WTC11 (cell line): ENCODE measurements around the gene SELENOW. TPM values are rescaled to one million over a fixed set of nuclear protein-coding genes. Genes with fewer than 3 reads are reported as not detected.
"Not testable (repeated sequence)": the region's sequence is repeated elsewhere in the genome, so short reads cannot be mapped to it uniquely, and the experiment has no call there.

Experiments
- ATAC-seq: fragments of 200-7000 bp; cut with Tn5 transposase; 2 replicates; pipeline ENCODE4 v1.10.0; 2021; ENCODE audit warnings: mild to moderate bottlenecking, moderate library complexity
- CTCF ChIA-PET: fragments of 300-600 bp; sonication (Branson Sonifier 250); formaldehyde crosslinking; loops from one replicate; lab custom pipeline; 2021; ENCODE audit warnings: antibody characterized with exemption; lab: Charles Lee
- POLR2A ChIA-PET: fragments of 350-600 bp; sonication (Branson Sonifier 250); formaldehyde crosslinking; loops from one replicate; lab custom pipeline; 2021; ENCODE audit warnings: antibody characterized with exemption; lab: Charles Lee
- DNase-seq: peaks from one replicate; pipeline ENCODE4 v3.0.0; 2021; ENCODE audit warnings: low spot score
- H3K27ac Mint-ChIP-seq: 2 replicates; pipeline ENCODE4 v1.8.0; 2021; ENCODE audit warnings: mixed read lengths
- H3K27me3 Mint-ChIP-seq: 2 replicates; pipeline ENCODE4 v1.8.0; 2021; ENCODE audit warnings: low read depth, mild to moderate bottlenecking, moderate library complexity, mixed read lengths
- H3K36me3 Mint-ChIP-seq: 2 replicates; pipeline ENCODE4 v1.8.0; 2021; ENCODE audit warnings: mixed read lengths
- H3K4me1 Mint-ChIP-seq: 2 replicates; pipeline ENCODE4 v1.8.0; 2022; ENCODE audit warnings: mixed read lengths
- H3K4me3 Mint-ChIP-seq: 2 replicates; pipeline ENCODE4 v1.8.0; 2021; ENCODE audit warnings: mild to moderate bottlenecking, moderate library complexity, mixed read lengths
- H3K9me3 Mint-ChIP-seq: 2 replicates; pipeline ENCODE4 v1.8.0; 2021; ENCODE audit warnings: mixed read lengths
- ELF4 ChIP-seq: sonication (generic); formaldehyde crosslinking; IDR thresholded peaks from 2 replicates; pipeline ENCODE4 v1.8.1; 2022; ENCODE audit warnings: low read depth, mild to moderate bottlenecking, moderate library complexity, missing genetic modification reagents
- FOXK1 ChIP-seq: sonication (generic); formaldehyde crosslinking; IDR thresholded peaks from 2 replicates; pipeline ENCODE4 v1.8.0; 2022; ENCODE audit warnings: mild to moderate bottlenecking, moderate library complexity, missing genetic modification reagents
- IRF2 ChIP-seq: sonication (generic); formaldehyde crosslinking; IDR thresholded peaks from 2 replicates; pipeline ENCODE4 v1.8.0; 2022; ENCODE audit warnings: low read depth, missing genetic modification reagents, borderline replicate concordance
- JAZF1 ChIP-seq: fragments of 250-450 bp; sonication (Bioruptor Pico); IDR thresholded peaks from 2 replicates; pipeline ENCODE4 v1.9.0; 2021; ENCODE audit warnings: moderate library complexity, mild to moderate bottlenecking, inconsistent platforms
- NR2C2 ChIP-seq: sonication (generic); formaldehyde crosslinking; IDR thresholded peaks from 2 replicates; pipeline ENCODE4 v1.8.0; 2022; ENCODE audit warnings: mild to moderate bottlenecking, missing genetic modification reagents
- SMAD4 ChIP-seq: sonication (generic); formaldehyde crosslinking; IDR thresholded peaks from 2 replicates; pipeline ENCODE4 v1.8.0; 2022; ENCODE audit warnings: mild to moderate bottlenecking, missing genetic modification reagents
- SP1 ChIP-seq: sonication (generic); formaldehyde crosslinking; conservative IDR thresholded peaks from 2 replicates; pipeline ENCODE4 v1.8.1; 2022; ENCODE audit warnings: missing genetic modification reagents
- TCF7 ChIP-seq: sonication (generic); formaldehyde crosslinking; IDR thresholded peaks from 2 replicates; pipeline ENCODE4 v1.8.0; 2022; ENCODE audit warnings: mild to moderate bottlenecking, low read depth, missing genetic modification reagents, moderate library complexity
- ZNF121 ChIP-seq: sonication (generic); formaldehyde crosslinking; IDR thresholded peaks from 2 replicates; pipeline ENCODE4 v1.8.0; 2023; ENCODE audit warnings: missing genetic modification reagents
- ZNF671 ChIP-seq: fragments of 250-450 bp; sonication (Bioruptor Pico); IDR thresholded peaks from 2 replicates; pipeline ENCODE4 v1.8.0; 2021; ENCODE audit warnings: mild to moderate bottlenecking
- total RNA-seq: library from RNA; stranded (reverse); gene quantifications from 3 replicates; pipeline ENCODE4 v1.2.3, GENCODE V29; 2021
- TF ChIP-seq, protein P1 (sequence below): sonication (generic); formaldehyde crosslinking; IDR thresholded peaks from 2 replicates; pipeline ENCODE4 v1.8.1; 2023; ENCODE audit warnings: mild to moderate bottlenecking, missing genetic modification reagents

SELENOW gene
- total RNA-seq, 1 experiment from 2014 or later: 391 TPM

DNA sequence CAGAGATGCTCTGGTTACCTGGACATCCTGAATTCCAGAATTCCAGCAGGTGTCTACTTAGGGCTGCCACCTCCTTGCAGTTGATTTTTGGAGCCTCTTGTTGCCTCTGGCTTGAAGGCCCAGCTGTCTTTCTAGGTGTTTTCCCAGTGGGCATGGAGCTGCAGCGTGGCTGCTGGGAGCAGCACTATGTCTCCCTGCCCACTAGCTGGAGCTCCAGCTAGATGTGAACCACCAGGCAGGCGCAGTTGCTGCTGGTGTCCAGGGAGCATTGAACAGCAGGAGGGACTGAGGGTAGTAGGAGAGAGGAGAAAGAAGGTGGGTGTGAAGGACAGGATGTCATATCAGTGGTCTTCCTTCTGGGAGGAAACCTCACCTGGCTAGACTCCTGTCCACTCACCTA, 9.9 kb upstream of the SELENOW start (continued):
- TF ChIP-seq, protein P1, sequence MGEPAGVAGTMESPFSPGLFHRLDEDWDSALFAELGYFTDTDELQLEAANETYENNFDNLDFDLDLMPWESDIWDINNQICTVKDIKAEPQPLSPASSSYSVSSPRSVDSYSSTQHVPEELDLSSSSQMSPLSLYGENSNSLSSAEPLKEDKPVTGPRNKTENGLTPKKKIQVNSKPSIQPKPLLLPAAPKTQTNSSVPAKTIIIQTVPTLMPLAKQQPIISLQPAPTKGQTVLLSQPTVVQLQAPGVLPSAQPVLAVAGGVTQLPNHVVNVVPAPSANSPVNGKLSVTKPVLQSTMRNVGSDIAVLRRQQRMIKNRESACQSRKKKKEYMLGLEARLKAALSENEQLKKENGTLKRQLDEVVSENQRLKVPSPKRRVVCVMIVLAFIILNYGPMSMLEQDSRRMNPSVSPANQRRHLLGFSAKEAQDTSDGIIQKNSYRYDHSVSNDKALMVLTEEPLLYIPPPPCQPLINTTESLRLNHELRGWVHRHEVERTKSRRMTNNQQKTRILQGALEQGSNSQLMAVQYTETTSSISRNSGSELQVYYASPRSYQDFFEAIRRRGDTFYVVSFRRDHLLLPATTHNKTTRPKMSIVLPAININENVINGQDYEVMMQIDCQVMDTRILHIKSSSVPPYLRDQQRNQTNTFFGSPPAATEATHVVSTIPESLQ (CRISPR knock-in tag): no peak

DNA sequence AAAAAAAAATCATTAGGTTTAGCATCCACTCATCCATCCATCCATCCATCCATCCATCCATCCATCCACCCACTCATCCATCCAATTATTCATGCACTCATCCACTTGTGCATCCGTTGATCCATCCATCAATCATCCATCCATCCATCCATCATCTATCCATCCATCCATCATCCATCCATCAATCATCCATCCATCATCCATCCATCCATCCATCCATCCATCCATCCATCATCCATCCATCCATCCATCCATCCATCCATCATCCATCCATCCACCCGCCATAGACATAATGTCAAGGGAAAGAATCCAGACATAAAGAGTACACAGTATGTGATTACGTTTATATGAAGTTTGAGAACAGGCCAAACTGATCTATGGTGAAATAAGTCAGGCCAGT, 9.0 kb upstream of the SELENOW start:
- H3K4me3 Mint-ChIP-seq: peak overlapping the region; percentile 2
- H3K27me3 Mint-ChIP-seq: no peaks in the 10 kb centered on the region
- no peak for ATAC-seq

DNA sequence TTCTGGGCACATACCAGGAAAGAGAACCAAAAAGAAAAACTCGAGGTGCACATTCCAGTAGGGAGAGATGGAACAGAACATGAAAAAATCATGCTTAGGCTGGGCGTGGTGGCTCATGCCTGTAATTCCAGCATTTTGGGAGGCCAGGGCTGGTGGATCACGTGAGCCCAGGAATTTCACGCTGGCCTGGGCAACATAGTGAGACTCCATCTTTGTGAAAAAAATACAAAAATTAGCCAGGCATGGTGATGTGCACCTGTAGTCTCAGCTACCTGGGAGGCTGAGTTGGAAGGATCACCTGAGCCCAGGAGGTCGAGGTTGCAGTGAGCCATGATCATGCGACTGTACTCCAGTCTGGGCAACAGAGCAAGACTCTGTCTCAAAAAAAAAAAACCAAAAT, 7.2 kb upstream of the SELENOW start:
- TF ChIP-seq ZNF121 (CRISPR knock-in tag): peak; percentile 98
- H3K4me3 Mint-ChIP-seq, H3K27me3 Mint-ChIP-seq, H3K9me3 Mint-ChIP-seq, CTCF ChIA-PET, ATAC-seq, DNase-seq, H3K36me3 Mint-ChIP-seq: not testable (repeated sequence)
- H3K27ac Mint-ChIP-seq: peak overlapping the region; percentile 15; the same call in 1 of the 2 replicates
- POLR2A ChIA-PET: interaction anchor here (0.7 kb wide), 1 partner anchor 163 kb away, joined by 8 read pairs; no protein-coding TSS in a partner anchor
- H3K4me1 Mint-ChIP-seq: peaks cover 22% of the 10 kb centered on the region

More for the DNA sequence above, 9.0 kb upstream of the SELENOW start:
- CTCF ChIA-PET: interaction anchor here (8.5 kb wide), 1 partner anchor 19 kb away, joined by 368 read pairs; no protein-coding TSS in a partner anchor
- Mint-ChIP-seq H3K4me1 (peaks cover 29% of the 10 kb centered on the region), H3K36me3 (no peaks in the 10 kb centered on the region), H3K9me3 (peaks cover 3% of the 10 kb centered on the region; the same call in 1 of the 2 replicates), H3K27ac (no peak overlapping the region)
- POLR2A ChIA-PET: no interaction called here
- no peak for DNase-seq
- no peak for TF ChIP-seq IRF2 (CRISPR knock-in tag)
- TF ChIP-seq ELF4: no peak
- no peak for TF ChIP-seq NR2C2 (CRISPR knock-in tag)
- TF ChIP-seq SP1 (CRISPR knock-in tag): no peak

DNA sequence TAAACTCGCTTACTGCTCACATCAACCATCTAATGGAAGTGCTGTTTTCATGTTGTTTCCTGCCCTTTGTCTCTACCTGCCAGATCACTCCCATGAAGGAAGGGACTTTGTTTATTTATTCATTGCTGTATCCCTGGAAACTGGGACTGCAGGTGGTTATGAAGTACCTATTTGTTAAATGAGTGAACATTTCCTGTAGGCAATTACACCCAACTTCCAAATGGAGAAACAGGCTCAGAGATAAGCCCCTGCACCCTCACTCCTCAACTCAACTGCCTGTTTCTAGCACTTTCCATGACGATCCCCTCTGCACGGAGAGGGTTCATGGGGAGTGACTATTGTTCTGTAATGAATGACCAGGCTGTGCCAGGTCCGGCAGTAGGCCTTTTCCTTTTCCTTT, 1.9 kb upstream of the SELENOW start:
- ChIA-PET CTCF (interaction anchor here (0.9 to 2.0 kb wide), 4 partner anchors 11 to 73 kb away, joined by 3 to 18 read pairs (median 8); partner anchors contain the start of gene EHD2), POLR2A (no interaction called here)
- Mint-ChIP-seq H3K36me3 (peaks cover 10% of the 10 kb centered on the region), H3K9me3 (no peaks in the 10 kb centered on the region), H3K27me3 (no peaks in the 10 kb centered on the region), H3K27ac (peak overlapping the region; percentile 84), H3K4me3 (peak overlapping the region; percentile 92), H3K4me1 (peaks cover 34% of the 10 kb centered on the region)
- TF ChIP-seq TCF7 (CRISPR knock-in tag): no peak
- no peak for TF ChIP-seq JAZF1 (CRISPR knock-in tag)
- TF ChIP-seq ZNF671 (CRISPR knock-in tag): no peak
- no peak for TF ChIP-seq ZNF121 (CRISPR knock-in tag)
- 0 out of 2 replicates have a peak, but pooled peaks have one; percentile 38 for TF ChIP-seq FOXK1 (CRISPR knock-in tag)
- no peak for TF ChIP-seq SMAD4 (CRISPR knock-in tag)
- ATAC-seq (peak; percentile 5), DNase-seq (no peak)

DNA sequence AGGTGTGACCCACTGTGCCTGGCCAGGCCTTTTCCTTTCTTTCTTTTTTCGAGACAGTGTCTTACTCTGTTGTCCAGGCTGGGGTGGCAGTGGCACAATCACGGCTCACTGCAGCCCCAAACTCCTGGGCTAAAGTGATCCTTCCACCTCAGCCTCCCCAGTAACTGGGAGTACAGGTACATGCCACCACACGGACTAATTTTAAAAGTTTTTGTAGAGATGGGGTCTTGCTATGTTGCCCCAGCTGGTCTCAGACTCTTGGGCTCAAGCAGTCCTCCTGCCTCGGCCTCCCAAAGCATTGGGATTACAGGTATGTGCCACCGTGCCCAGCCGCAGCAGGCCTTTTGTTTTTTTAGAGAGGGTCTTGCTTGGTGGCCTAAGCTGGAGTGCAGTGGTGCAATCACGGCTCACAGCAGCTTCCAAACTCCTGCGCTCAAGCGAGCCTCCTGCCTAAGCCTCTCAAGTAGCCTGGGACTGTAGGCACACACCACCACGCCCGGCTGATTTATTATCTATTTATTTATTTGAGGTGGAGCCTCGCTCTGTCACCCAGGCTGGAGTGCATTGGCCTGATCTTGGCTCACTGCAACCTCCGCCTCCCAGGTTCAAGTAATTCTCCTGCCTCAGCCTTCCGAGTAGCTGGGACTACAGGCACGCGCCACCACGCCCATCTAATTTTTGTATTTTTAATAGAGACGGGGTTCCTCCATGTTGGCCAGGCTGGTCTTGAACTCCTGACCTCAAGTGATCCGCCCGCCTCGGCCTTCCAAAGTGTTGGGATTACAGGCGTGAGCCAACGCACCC, 1.1 kb upstream of the SELENOW start:
- Mint-ChIP-seq H3K4me1 (peaks cover 36% of the 10 kb centered on the region), H3K36me3 (peaks cover 19% of the 10 kb centered on the region), H3K4me3 (peak overlapping the region; percentile 92), H3K27ac (peak overlapping the region; percentile 94)
- TF ChIP-seq ZNF121 (CRISPR knock-in tag): peak; percentile 99
- ChIA-PET POLR2A (interaction anchor here (0.5 to 1.0 kb wide), 4 partner anchors 9 to 17 kb away, joined by 3 to 8 read pairs (median 6); no protein-coding TSS in a partner anchor), CTCF (interaction anchor here (0.6 to 2.0 kb wide), 7 partner anchors 11 to 539 kb away, joined by 3 to 12 read pairs (median 4); no protein-coding TSS in a partner anchor)
- DNase-seq, ATAC-seq, H3K27me3 Mint-ChIP-seq, H3K9me3 Mint-ChIP-seq: not testable (repeated sequence)
